IMR-90 (cell line): Measurements from ENCODE around the gene TMBIM6. TPM values are rescaled to one million over a fixed set of nuclear protein-coding genes. Genes with fewer than 3 reads are reported as not detected.

Source experiments
- ATAC-seq: fragments of 200-7000 bp; cut with Tn5 transposase; 2 replicates; pipeline ENCODE4 v1.9.1; 2020; ENCODE audit warnings: low read depth, mild to moderate bottlenecking, moderate library complexity
- BruUV-seq: library from RNA; stranded (reverse); fragments of 400-500 nt; replicated peaks from 2 replicates; lab custom pipeline; 2021; lab: Mats Ljungman, UMichigan
- CTCF ChIA-PET: fragments of 300-600 bp; formaldehyde crosslinking; extraction: SDS; loops from one replicate; lab custom pipeline; 2021; ENCODE audit warnings: antibody characterized with exemption; lab: Yijun Ruan, JAX
- POLR2A ChIA-PET: fragments of 300-600 bp; sonication (Branson Sonifier 250); formaldehyde crosslinking; loops from one replicate; lab custom pipeline; 2022; ENCODE audit warnings: antibody characterized with exemption; ENCODE audit not compliant: unreplicated experiment; lab: Charles Lee
- DNase-seq: peaks from one replicate; pipeline ENCODE4 v3.0.0; 2013
- H2AFZ ChIP-seq: replicated peaks from 2 replicates; pipeline ENCODE3; 2013; ENCODE audit warnings: low read length, mild to moderate bottlenecking; ENCODE audit not compliant: poor library complexity
- H2AK5ac ChIP-seq: 2 replicates; pipeline ENCODE4 v1.6.1; 2013; ENCODE audit warnings: low read depth, low read length, inconsistent platforms
- H2AK9ac ChIP-seq: replicated peaks from 2 replicates; pipeline ENCODE3; 2013; ENCODE audit warnings: mild to moderate bottlenecking, low read depth, low read length, moderate library complexity; ENCODE audit not compliant: poor library complexity
- H2BK120ac ChIP-seq: 2 replicates; pipeline ENCODE4 v1.6.1; 2013; ENCODE audit warnings: low read depth, low read length, inconsistent platforms
- H2BK15ac ChIP-seq: 3 replicates; pipeline ENCODE4 v1.6.1; 2013; ENCODE audit warnings: low read depth, low read length, inconsistent platforms
- H2BK20ac ChIP-seq: 2 replicates; pipeline ENCODE4 v1.6.1; 2013; ENCODE audit warnings: low read depth, mild to moderate bottlenecking, inconsistent platforms, low read length, moderate library complexity
- H2BK5ac ChIP-seq: 2 replicates; pipeline ENCODE4 v1.6.1; 2013; ENCODE audit warnings: mild to moderate bottlenecking, low read depth, low read length, inconsistent platforms; ENCODE audit not compliant: poor library complexity, severe bottlenecking
- H3K14ac ChIP-seq: replicated peaks from 2 replicates; pipeline ENCODE4 v1.6.1; 2013; ENCODE audit warnings: low read depth, low read length, inconsistent platforms
- H3K18ac ChIP-seq: 2 replicates; pipeline ENCODE4 v1.6.1; 2013; ENCODE audit warnings: low read depth, low read length, control low read depth
- H3K23ac ChIP-seq: 2 replicates; pipeline ENCODE4 v1.6.1; 2013; ENCODE audit warnings: low read depth, low read length, inconsistent platforms
- H3K27ac ChIP-seq: 2 replicates; pipeline ENCODE4 v1.5.1; 2013; ENCODE audit warnings: mild to moderate bottlenecking, control low read depth, low read length; ENCODE audit not compliant: insufficient read depth
- H3K27me3 ChIP-seq: 2 replicates; pipeline ENCODE4 v1.6.1; 2013; ENCODE audit warnings: low read length; ENCODE audit not compliant: control insufficient read depth, insufficient read depth
- H3K36me3 ChIP-seq: 2 replicates; pipeline ENCODE4 v1.6.1; 2013; ENCODE audit warnings: low read length, mixed read lengths; ENCODE audit not compliant: control insufficient read depth, insufficient read depth
- H3K4ac ChIP-seq: 2 replicates; pipeline ENCODE4 v1.6.1; 2013; ENCODE audit warnings: low read depth, low read length, inconsistent platforms
- H3K4me1 ChIP-seq: 2 replicates; pipeline ENCODE4 v1.6.1; 2013; ENCODE audit warnings: low read length, mixed read lengths; ENCODE audit not compliant: control insufficient read depth, insufficient read depth
- H3K4me2 ChIP-seq: 2 replicates; pipeline ENCODE4 v1.6.1; 2013; ENCODE audit warnings: low read depth, mild to moderate bottlenecking, control low read depth, low read length, moderate library complexity
- H3K4me3 ChIP-seq: 2 replicates; pipeline ENCODE4 v1.5.1; 2013; ENCODE audit warnings: low read depth, mild to moderate bottlenecking, control low read depth, low read length, moderate library complexity; ENCODE audit not compliant: insufficient read depth
- H3K56ac ChIP-seq: 2 replicates; pipeline ENCODE4 v1.6.1; 2013; ENCODE audit warnings: low read length, inconsistent platforms; ENCODE audit not compliant: insufficient read depth; ENCODE audit errors: extremely low read depth
- H3K79me1 ChIP-seq, 2 experiments: 2 replicates each; pipeline ENCODE4 v1.6.1; 2013; ENCODE audit warnings: low read length in 2 of 2, inconsistent platforms in 1 of 2, low read depth in 1 of 2
- H3K9ac ChIP-seq: 2 replicates; pipeline ENCODE4 v1.6.1; 2013; ENCODE audit warnings: low read depth, low read length, control low read depth
- H3K9me1 ChIP-seq: 2 replicates; pipeline ENCODE4 v1.6.1; 2013; ENCODE audit warnings: low read length, inconsistent platforms; ENCODE audit not compliant: insufficient read depth
- H3K9me3 ChIP-seq: 2 replicates; pipeline ENCODE4 v1.6.1; 2013; ENCODE audit warnings: low read length; ENCODE audit not compliant: control insufficient read depth, insufficient read depth
- H4K20me1 ChIP-seq: 2 replicates; pipeline ENCODE4 v1.6.1; 2013; ENCODE audit warnings: low read length, inconsistent platforms; ENCODE audit not compliant: insufficient read depth
- H4K5ac ChIP-seq: 2 replicates; pipeline ENCODE4 v1.6.1; 2013; ENCODE audit warnings: mild to moderate bottlenecking, low read depth, low read length, control low read depth
- H4K8ac ChIP-seq, 2 experiments: 2 replicates each; pipeline ENCODE4 v1.6.1; 2013; ENCODE audit warnings: low read depth in 2 of 2, low read length in 2 of 2, control low read depth in 1 of 2, inconsistent platforms in 1 of 2
- H4K91ac ChIP-seq: 2 replicates; pipeline ENCODE4 v1.6.1; 2013; ENCODE audit warnings: low read depth, low read length, inconsistent platforms; ENCODE audit not compliant: insufficient read depth
- CEBPB ChIP-seq: IDR thresholded peaks from 2 replicates; pipeline ENCODE4 v1.6.1; 2012; ENCODE audit warnings: low read depth, low read length, improper control_type of control experiment
- CHD1 ChIP-seq: IDR thresholded peaks from 2 replicates; pipeline ENCODE4 v1.6.1; 2012; ENCODE audit warnings: low read depth, low read length, improper control_type of control experiment
- CTCF ChIP-seq: conservative IDR thresholded peaks from 2 replicates; pipeline ENCODE4 v1.5.1; 2012; ENCODE audit warnings: mild to moderate bottlenecking, low read depth, low read length, improper control_type of control experiment
- FOS ChIP-seq: fragments of 150-350 bp; IDR thresholded peaks from 2 replicates; pipeline ENCODE4 v1.6.1; 2016; ENCODE audit warnings: low read depth, low read length
- MAFK ChIP-seq: IDR thresholded peaks from 2 replicates; pipeline ENCODE4 v1.6.1; 2012; ENCODE audit warnings: low read depth, low read length, improper control_type of control experiment
- MAZ ChIP-seq: IDR thresholded peaks from 2 replicates; pipeline ENCODE4 v1.6.1; 2012; ENCODE audit warnings: low read depth, mild to moderate bottlenecking, low read length, improper control_type of control experiment, moderate library complexity, borderline replicate concordance
- MXI1 ChIP-seq: IDR thresholded peaks from 2 replicates; pipeline ENCODE4 v1.6.1; 2012; ENCODE audit warnings: low read depth, mild to moderate bottlenecking, low read length, moderate library complexity, borderline replicate concordance
- NFE2L2 ChIP-seq: fragments of 150-350 bp; IDR thresholded peaks from 2 replicates; pipeline ENCODE4 v1.6.1; 2016; ENCODE audit warnings: low read depth, mild to moderate bottlenecking, low read length
- POLR2A ChIP-seq: IDR thresholded peaks from 2 replicates; pipeline ENCODE4 v1.6.1; 2012; ENCODE audit warnings: mild to moderate bottlenecking, low read depth, low read length
- RAD21 ChIP-seq: IDR thresholded peaks from 2 replicates; pipeline ENCODE4 v1.6.1; 2012; ENCODE audit warnings: low read length, improper control_type of control experiment
- RCOR1 ChIP-seq: IDR thresholded peaks from 2 replicates; pipeline ENCODE4 v1.6.1; 2012; ENCODE audit warnings: mild to moderate bottlenecking, low read length, improper control_type of control experiment; ENCODE audit not compliant: insufficient replicate concordance
- RFX5 ChIP-seq: IDR thresholded peaks from 2 replicates; pipeline ENCODE4 v1.8.0; 2012; ENCODE audit warnings: low read depth, mild to moderate bottlenecking, low read length, moderate library complexity
- SMC3 ChIP-seq: fragments of 150-350 bp; IDR thresholded peaks from 2 replicates; pipeline ENCODE4 v1.6.1; 2016; ENCODE audit warnings: low read depth, mild to moderate bottlenecking, antibody characterized with exemption, low read length, moderate library complexity
- USF2 ChIP-seq: fragments of 150-350 bp; IDR thresholded peaks from 2 replicates; pipeline ENCODE4 v1.6.1; 2017; ENCODE audit warnings: mild to moderate bottlenecking, antibody characterized with exemption, low read length, low read depth
- WGBS, 2 experiments: methylation state at CpG; one replicate each; pipeline versions ENCODE4 v1.1.5 to v1.1.7; 2013; ENCODE audit warnings: missing lambda C conversion rate in 2 of 2; ENCODE audit not compliant: insufficient read length in 1 of 2; ENCODE audit errors: extremely low coverage in 2 of 2; 5-methylcytosine and 5-hydroxymethylcytosine counted together
- dilution Hi-C: fragments of 300-500 bp; cut with HindIII; formaldehyde crosslinking; loops from one replicate; pipeline ENCODE4 v1.14.3; 2018; ENCODE audit warnings: low sequenced_read_pairs; ENCODE audit not compliant: unreplicated experiment
- in situ Hi-C: fragments of 300-500 bp; cut with MboI; formaldehyde crosslinking; loops from 3 replicates; pipeline ENCODE4 v1.14.3; 2019; ENCODE audit warnings: low sequenced_read_pairs, inconsistent platforms, mixed read lengths
- intact Hi-C: fragments of 100-400 bp; cut with micrococcal nuclease; formaldehyde crosslinking; loops from 2 replicates; pipeline ENCODE4 v1.10.0; 2022
- polyA plus RNA-seq, 3 experiments: library from polyadenylated mRNA; depleted of rRNA; stranded (reverse); fragments of >200 nt; gene quantifications; 2 replicates each; pipeline ENCODE4 v1.2.3, GENCODE V29; 2012; ENCODE audit warnings: low replicate concordance in 1 of 3
- total RNA-seq: library from RNA; depleted of rRNA; stranded (reverse); fragments of >200 nt; gene quantifications from 2 replicates; pipeline ENCODE4 v1.2.3, GENCODE V29; 2012

The TMBIM6 gene
- total and polyA plus RNA-seq, 2 of the 4 experiments (the other 2 are of a cell fraction) = 255 to 285 TPM

- Histone ChIP-seq H4K20me1 (peaks cover 11% of the 10 kb centered on the region; the same call in 1 of the 2 replicates), H2BK120ac (no peak overlapping the region), H3K4me1 (no peaks in the 10 kb centered on the region), H3K4ac (no peak overlapping the region), H3K9ac (no peak overlapping the region), H4K8ac (no peak overlapping the region), H4K91ac (no peak overlapping the region), H2BK20ac (no peak overlapping the region), H3K79me1 (peaks cover 0 to 5% of the 10 kb centered on the region in 2 experiments; a peak in 1 of 4 replicates), H2AFZ (no peak overlapping the region), H3K9me3 (no peaks in the 10 kb centered on the region), H3K27me3 (no peaks in the 10 kb centered on the region), H3K27ac (no peak overlapping the region), H3K4me3 (no peak overlapping the region), H3K14ac (no peak overlapping the region), H3K56ac (no peak overlapping the region), H4K5ac (no peak overlapping the region), H2AK9ac (no peak overlapping the region), H3K36me3 (peaks cover 74% of the 10 kb centered on the region), H3K4me2 (no peak overlapping the region), H3K18ac (no peak overlapping the region), H2AK5ac (no peak overlapping the region), H2BK15ac (no peak overlapping the region), H3K23ac (no peak overlapping the region), H2BK5ac (no peak overlapping the region), H3K9me1 (no peaks in the 10 kb centered on the region; the same call in 1 of the 2 replicates)
- no TSS peak for BruUV-seq
- DNase-seq = no peak
- ATAC-seq = no peak
- POLR2A ChIA-PET = no interaction called here
- WGBS, 2 experiments = 33% methylated on average over 1 of the region's 7 CpGs; no CpG with 5 or more reads in 1 of the 2 experiments
- CTCF ChIA-PET = interaction anchor here (0.6 to 1.5 kb wide), 2 partner anchors 20 to 261 kb away, joined by 3 to 7 read pairs; no protein-coding TSS in a partner anchor
- intact Hi-C loops = no loop called here
- in situ Hi-C loops = no loop called here
- TF ChIP-seq FOS = no peak
- TF ChIP-seq SMC3 = no peak
- no peak for TF ChIP-seq CHD1
- no peak for TF ChIP-seq NFE2L2
- no peak for TF ChIP-seq MAFK
- no peak for TF ChIP-seq RAD21
- no peak for TF ChIP-seq CEBPB
- TF ChIP-seq RCOR1 = no peak
- TF ChIP-seq CTCF = no peak
- TF ChIP-seq RFX5 = no peak
- no peak for TF ChIP-seq USF2
- no peak for TF ChIP-seq MAZ
- no peak for TF ChIP-seq POLR2A
- TF ChIP-seq MXI1 = no peak
- dilution Hi-C loops = no loop called here
Observed at GRCh38 chr12:49798248-49798647, 56.9 kb downstream of the TMBIM6 start.
